Left lung (tissue), 10 donors: ENCODE measurements around the gene AKAP17A. TPM values are rescaled to one million over a fixed set of nuclear protein-coding genes. Genes with fewer than 3 reads are reported as not detected.
A peak's percentile ranks its signal among the peaks of the same experiment; 100 is the strongest.

Experiments
- ATAC-seq: fragments of 200-7000 bp; cut with Tn5 transposase; one replicate; pipeline ENCODE4 v1.9.1; 2020; ENCODE audit warnings: moderate library complexity
- DNase-seq, 4 donors: peaks; one replicate each; pipeline ENCODE4 v3.0.0-alpha.2; 2013 to 2020
- H3K27ac ChIP-seq, 2 donors: fragments of 200-600 bp; sonication (generic) in 1 of 2; one replicate each; pipeline versions ENCODE4 v1.5.0 to v1.8.0; 2020 to 2021
- H3K27me3 ChIP-seq, 2 donors: fragments of 200-600 bp; sonication (generic) in 1 of 2; one replicate each; pipeline versions ENCODE4 v1.5.0 to v1.8.0; 2020 to 2021
- H3K36me3 ChIP-seq, 2 donors: fragments of 200-600 bp; sonication (generic) in 1 of 2; one replicate each; pipeline versions ENCODE4 v1.5.0 to v1.8.0; 2020 to 2021
- H3K4me1 ChIP-seq, 2 donors: fragments of 200-600 bp; one replicate each; pipeline ENCODE4 v1.8.0; 2021
- H3K4me3 ChIP-seq, 2 donors: fragments of 200-600 bp; sonication (generic) in 1 of 2; one replicate each; pipeline versions ENCODE4 v1.5.0 to v1.8.0; 2020 to 2021; ENCODE audit warnings: mild to moderate bottlenecking in 1 of 2
- H3K9me3 ChIP-seq, 2 donors: fragments of 200-600 bp; sonication (generic) in 1 of 2; one replicate each; pipeline versions ENCODE4 v1.5.0 to v1.8.0; 2020 to 2021
- CTCF ChIP-seq, 2 donors: fragments of 200-600 bp; sonication (generic) in 1 of 2; IDR thresholded peaks; one replicate each; pipeline versions ENCODE4 v1.5.0 to v1.8.0; 2021; ENCODE audit warnings: antibody characterized with exemption in 2 of 2
- intact Hi-C, 2 donors: fragments of 100-400 bp; cut with DNase I; formaldehyde crosslinking; loops; one replicate each; pipeline versions ENCODE4 v1.11.2 to v1.14.2; 2022
- polyA plus RNA-seq, 6 donors: library from polyadenylated mRNA; unstranded; fragments of 120-200 nt; gene quantifications; one replicate each; pipeline ENCODE4 v1.2.1, GENCODE V29; 2013; ENCODE audit not compliant: insufficient read length in 6 of 6
- total RNA-seq, 2 donors: library from RNA; stranded (reverse); fragmentation: NEBNext Ultra II Directional; extraction: Animal tissue kit (Norgen Biotek cat#: 25700); gene quantifications; one replicate each; pipeline ENCODE4 v1.2.1, GENCODE V29; 2021
- donor health status: DM: no; HTN: yes; CAD: no.
- donor health status: DM: no; HTN: no; CAD: no.

AKAP17A gene
- total and polyA plus RNA-seq, 8 donors = 31.1 to 49.7 (median 41.8) TPM

GRCh38 chrX:1576201-1576992 lies 15.0 kb upstream of the AKAP17A start:
- no peaks in the 10 kb centered on the region for H3K9me3 ChIP-seq
- no peaks in the 10 kb centered on the region for H3K36me3 ChIP-seq
- intact Hi-C loops = loop anchor here in 1 of 2 donors (10.0 kb wide), 1 partner anchor 122 kb away; the partner anchor contains the start of gene ASMTL
- no peak overlapping the region for H3K27ac ChIP-seq
- DNase-seq (no peak), ATAC-seq (no peak)
- no peak overlapping the region for H3K4me3 ChIP-seq
- no peaks in the 10 kb centered on the region for H3K27me3 ChIP-seq
- H3K4me1 ChIP-seq = no peaks in the 10 kb centered on the region
- no peak for TF ChIP-seq CTCF (IDR thresholded peaks at IDR 0.05)

DNA sequence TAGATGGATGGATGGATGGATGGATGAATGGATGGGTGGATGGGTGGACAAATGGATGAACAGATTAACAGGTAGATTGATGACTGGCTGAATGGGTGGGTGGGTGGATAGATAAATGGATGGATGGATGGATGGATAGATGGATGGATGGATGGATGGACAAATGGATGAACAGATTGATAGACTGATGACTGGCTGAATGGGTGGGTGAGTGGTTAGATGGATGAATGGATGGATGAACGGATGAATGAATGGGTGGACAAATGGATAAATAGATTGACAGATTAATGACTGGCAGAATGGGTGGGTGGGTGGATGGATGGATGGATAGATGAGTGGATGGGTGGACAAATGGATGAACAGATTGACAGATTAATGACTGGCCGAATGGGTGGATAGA lies 13.6 kb upstream of the AKAP17A start:
- H3K4me1 ChIP-seq = no peaks in the 10 kb centered on the region
- DNase-seq (no peak), ATAC-seq (no peak)
- H3K4me3 ChIP-seq = no peak overlapping the region
- H3K27me3 ChIP-seq = no peaks in the 10 kb centered on the region
- no peak overlapping the region for H3K27ac ChIP-seq
- intact Hi-C loops = loop anchor here in 1 of 2 donors (10.0 kb wide), 1 partner anchor 123 kb away; the partner anchor contains the start of gene ASMTL
- no peak for TF ChIP-seq CTCF (IDR thresholded peaks at IDR 0.05)
- no peaks in the 10 kb centered on the region for H3K9me3 ChIP-seq
- no peaks in the 10 kb centered on the region for H3K36me3 ChIP-seq

DNA sequence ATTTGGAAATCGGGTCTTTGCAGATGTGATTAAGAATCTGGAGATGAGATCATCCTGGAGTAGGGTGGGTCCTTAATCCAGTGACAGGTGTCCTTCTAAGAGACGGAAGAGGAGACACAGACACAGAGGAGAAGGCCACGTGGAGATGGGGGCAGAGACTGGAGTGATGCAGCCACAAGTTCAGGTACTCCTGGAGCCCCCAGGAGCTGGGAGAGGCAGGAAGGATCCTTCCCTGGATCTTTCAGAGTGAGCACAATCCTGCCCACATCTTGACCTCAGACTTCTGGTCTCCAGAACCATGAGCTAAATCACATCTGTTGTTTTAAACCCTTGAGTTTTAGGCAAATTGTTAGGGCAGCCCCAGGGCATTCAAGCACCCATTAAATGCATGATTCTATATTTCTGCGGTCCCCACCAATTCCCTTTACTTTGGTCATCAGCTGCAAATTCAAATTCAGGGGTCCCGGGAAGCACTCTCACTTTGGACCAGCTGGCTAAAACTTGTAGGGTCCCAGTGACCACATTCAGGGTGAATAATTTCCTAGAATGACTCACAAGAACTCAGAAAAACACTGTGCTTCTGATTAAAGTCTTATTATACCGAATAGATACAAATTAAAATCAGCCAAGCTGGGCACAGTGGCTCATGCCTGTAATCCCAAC lies 12.8 kb upstream of the AKAP17A start:
- Histone ChIP-seq H3K27ac (no peak overlapping the region), H3K27me3 (no peaks in the 10 kb centered on the region), H3K4me3 (no peak overlapping the region), H3K4me1 (no peaks in the 10 kb centered on the region), H3K36me3 (no peaks in the 10 kb centered on the region), H3K9me3 (no peaks in the 10 kb centered on the region)
- no peak for ATAC-seq
- DNase-seq = no peak
- intact Hi-C loops = loop anchor here in 1 of 2 donors (10.0 kb wide), 1 partner anchor 124 kb away; the partner anchor contains the start of gene ASMTL
- TF ChIP-seq CTCF (IDR thresholded peaks at IDR 0.05) = no peak

DNA sequence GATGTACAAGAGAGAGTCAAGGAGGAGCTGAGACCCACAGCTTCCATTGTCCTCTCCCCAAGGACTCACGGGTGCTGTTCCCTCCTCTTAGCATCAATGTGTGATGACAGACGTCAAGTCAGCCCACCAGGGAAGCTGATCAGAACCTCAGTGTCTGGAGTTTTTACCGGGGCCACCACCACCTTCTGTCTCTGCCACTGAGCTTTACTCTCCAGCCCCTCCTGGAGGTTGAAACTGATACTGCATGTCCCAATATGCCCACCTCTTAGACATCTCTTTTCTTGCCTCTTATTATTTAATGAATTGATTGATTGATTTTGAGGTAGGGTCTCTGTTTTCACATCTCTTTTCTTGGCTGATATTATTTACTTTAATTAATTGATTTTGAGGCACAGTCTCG lies 10.3 kb upstream of the AKAP17A start:
- peak in 1 of 4 donors; percentile 32 for DNase-seq
- no peak overlapping the region for H3K4me3 ChIP-seq
- H3K27me3 ChIP-seq = no peaks in the 10 kb centered on the region
- ATAC-seq = peak; percentile 95
- no peaks in the 10 kb centered on the region for H3K9me3 ChIP-seq
- intact Hi-C loops = no loop called here
- H3K36me3 ChIP-seq = no peaks in the 10 kb centered on the region
- H3K27ac ChIP-seq = no peak overlapping the region
- H3K4me1 ChIP-seq = no peaks in the 10 kb centered on the region
- TF ChIP-seq CTCF (IDR thresholded peaks at IDR 0.05) = peak; percentile 75 to 83
